HG03439 (cell line): Measurements from ENCODE around the gene SH3RF3.

Experiments used
- ATAC-seq: cut with Tn5 transposase; IDR thresholded peaks from one replicate; pipeline ENCODE4 v1.9.1; 2021; ENCODE audit warnings: mild to moderate bottlenecking, moderate library complexity; ENCODE audit not compliant: unreplicated experiment

Gene SH3RF3

DNA sequence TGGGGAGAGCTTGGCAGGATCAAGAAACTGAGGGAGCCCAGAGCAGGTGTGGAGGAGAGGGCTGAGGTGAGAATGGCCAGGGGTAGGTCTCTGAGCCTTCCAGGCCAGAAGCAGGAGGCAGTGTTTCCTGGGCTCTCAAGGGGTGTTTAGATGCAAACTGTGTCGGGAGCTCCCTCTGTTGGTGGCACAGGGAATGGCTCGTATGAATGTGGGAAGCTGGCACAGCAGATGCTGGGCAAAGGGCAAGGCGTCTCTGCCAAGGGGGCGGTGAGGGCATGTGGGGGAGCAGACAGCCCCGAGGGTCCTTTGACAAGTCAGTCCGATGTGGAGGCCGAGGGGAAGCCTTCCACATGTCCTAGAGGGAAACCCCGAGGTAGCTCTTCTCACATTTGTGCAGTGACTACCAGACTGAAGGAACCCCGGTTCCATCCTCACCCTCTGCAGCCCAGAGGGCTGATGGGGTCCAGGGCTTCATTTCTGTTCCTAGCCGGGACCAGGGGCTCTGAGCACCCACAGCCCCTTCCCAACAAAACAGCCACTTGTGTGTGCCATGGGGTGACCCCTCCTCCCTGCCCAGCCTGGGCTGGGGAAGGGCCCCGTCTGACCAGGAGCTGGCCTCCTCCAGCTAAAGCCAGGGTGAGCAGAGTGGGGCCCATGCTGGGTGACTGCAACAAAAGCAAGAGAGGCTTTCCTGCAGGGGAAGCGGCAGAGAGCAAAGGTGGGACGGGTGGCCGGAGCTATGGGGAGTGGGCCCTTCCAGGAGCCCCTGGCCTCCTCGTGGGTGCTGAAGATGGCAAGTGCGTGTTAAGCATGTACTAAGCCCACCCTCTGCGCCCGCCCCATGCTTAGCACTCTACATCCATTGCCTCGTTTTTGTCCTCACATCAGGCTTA lies 381.4 kb downstream of the SH3RF3 start:
- ATAC-seq = no peak

GRCh38 chr2:109511168-109511567 lies 382.2 kb downstream of the SH3RF3 start:
- no peak for ATAC-seq

- ATAC-seq = no peak
Measured at GRCh38 chr2:109512076-109512475, 383.1 kb downstream of the SH3RF3 start.

DNA sequence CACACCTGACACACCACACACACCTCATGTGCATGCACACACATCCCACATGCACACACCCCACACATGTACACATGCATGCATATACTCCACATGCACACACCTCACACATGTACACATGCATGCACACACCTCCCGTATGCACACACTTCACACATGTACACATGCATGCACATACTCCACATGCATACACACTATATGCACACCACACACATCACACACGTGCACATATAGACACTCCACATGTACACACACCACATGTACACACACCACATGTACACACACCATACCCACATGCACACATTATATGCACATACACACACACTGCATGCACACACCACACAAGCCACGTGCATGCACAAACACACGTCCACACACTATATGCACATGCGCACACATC lies 384.2 kb downstream of the SH3RF3 start:
- no peak for ATAC-seq

- peak; percentile 65 for ATAC-seq
Measured at GRCh38 chr2:109513749-109514588, 385.0 kb downstream of the SH3RF3 start.

GRCh38 chr2:109514857-109515256 lies 385.9 kb downstream of the SH3RF3 start:
- ATAC-seq = no peak

GRCh38 chr2:109516445-109517117 lies 387.6 kb downstream of the SH3RF3 start:
- no peak for ATAC-seq

- no peak for ATAC-seq
Measured at GRCh38 chr2:109517118-109517889, 388.3 kb downstream of the SH3RF3 start.

DNA sequence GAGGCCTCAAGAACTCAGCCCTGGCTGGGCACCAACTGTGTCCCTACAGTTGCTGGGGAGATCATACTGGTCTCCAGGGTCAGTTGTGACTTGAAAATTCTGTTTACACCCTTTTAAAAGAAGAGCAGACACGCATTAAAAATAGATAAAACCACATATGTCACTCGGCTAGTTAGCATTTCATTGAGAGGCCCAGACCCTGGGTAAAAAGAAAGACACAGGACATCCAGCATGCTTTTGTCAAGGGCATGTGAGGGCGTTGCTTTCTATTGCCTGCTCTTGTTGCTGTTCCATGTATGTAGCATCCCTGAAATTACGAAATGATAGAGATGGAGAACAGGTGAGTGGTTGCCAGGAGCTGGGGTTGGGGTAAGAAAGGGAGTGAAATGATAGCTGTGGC lies 390.5 kb downstream of the SH3RF3 start:
- ATAC-seq = no peak

GRCh38 chr2:109521233-109522062 lies 392.4 kb downstream of the SH3RF3 start:
- ATAC-seq = no peak

DNA sequence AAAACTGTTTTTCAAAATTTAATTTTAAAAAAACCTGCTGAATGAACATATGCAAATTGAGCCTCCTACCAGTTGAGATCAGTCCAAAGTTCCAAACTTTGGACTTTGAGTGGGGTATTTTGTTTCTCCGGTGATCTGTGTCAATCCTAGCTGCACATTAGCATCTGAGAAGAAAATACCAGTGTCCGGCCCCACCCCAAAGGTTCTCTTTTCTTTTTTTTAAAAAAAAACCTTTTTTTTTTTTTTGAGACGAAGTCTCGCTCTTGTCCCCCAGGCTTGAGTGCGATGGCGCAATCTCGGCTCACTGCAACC lies 393.0 kb downstream of the SH3RF3 start:
- no peak for ATAC-seq

- ATAC-seq = no peak
Measured at GRCh38 chr2:109523121-109523520, 394.1 kb downstream of the SH3RF3 start.

DNA sequence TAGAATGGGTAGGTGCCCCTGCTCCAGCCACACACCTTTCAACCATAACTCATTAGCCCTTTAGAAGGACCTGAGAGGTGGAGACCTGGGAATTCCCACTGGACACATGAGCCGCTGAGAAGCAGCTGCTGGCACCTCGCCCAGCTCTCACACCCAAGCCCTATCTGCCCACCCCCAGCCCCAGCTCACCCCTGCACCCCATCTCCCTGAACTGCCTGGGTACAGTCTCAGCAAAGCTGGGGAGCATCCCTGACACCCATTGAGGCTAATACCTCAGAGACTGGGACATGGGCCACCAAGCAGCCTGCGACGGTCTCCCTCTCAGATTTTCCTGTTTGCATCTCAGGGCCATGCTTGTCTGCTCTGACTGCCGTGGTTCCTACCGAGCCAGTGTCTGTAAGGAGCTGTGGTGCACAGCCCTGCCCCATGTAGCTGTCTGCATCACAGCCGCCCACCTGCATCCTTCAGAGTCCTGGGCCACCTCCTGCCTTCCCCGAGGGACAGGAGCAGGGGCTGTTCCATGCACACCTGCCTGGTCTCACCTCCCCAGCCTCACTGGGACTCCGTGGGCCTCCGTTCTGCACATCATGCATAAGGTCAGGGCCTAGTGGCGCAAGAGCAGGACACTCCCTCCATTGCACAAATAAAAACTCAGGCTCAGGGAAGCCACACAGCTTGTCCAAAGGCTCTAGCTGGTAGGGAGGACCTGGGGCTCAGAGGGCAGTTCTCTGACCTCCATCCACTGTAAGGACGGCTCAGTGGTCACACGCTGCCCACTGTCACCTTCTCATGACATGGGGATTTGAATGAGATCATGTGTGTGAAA lies 394.7 kb downstream of the SH3RF3 start:
- ATAC-seq = no peak

DNA sequence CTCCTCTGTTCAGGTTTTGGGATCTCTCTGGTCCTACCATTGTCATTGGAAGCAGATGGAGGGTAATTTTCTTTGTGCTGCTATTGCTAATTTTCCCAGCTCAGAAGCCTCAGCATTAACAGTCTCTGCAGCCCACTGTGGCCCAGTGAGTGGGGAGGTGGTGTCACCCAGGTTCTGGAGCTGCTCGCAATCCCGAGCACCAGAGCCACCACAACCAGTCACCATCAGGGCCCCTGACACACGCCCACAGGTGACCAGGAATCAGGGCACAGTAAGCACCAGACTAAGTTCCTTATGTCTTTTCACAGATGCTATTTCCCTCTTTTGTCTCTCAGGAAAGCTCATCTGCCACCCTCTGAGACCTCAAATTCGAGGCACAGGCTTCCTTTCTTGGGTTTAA lies 396.8 kb downstream of the SH3RF3 start:
- ATAC-seq = no peak

DNA sequence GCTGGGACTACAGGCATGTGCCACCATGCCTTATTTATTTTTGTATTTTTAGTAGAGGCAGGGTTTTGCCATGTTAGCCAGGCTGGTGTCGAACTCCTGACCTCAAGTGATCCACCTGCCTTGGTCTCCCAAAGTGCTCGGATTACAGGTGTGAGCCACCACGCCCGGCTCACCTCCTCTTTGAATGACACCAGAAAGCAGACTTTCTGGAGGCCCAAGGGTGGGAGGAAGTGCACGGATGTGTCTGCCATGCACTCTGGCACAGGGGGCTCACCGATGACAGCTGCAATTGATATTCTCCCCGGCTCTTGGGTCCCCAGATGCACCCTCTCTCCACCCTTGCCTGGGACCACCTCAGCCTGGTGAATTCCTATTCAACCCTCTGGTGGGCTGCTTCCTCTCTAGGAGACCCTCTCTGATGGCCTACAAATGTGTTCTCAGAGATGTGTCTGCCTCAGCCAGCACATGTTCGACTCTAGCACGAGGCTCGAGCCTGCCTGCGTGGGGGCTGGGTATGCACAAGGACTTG lies 397.5 kb downstream of the SH3RF3 start:
- ATAC-seq = no peak

DNA sequence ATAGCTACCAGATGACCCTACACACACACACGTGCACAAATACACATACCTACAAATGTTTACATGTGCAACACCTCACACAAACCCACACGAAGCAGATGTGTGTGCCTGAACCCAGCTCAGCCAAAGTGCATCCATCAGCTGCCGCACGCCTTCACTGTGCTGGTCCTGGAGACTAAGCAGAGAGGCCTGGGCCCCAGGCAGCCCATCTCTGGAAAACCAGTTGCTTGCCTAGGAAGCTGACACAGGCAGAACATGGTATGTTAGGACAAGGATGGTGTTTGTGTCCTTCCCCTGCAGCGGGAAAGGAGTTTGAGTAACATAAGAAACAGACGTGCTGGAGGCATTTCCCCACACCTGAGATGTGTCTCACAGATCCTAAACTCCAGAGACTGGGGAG lies 398.1 kb downstream of the SH3RF3 start:
- no peak for ATAC-seq

GRCh38 chr2:109527846-109528705 lies 399.1 kb downstream of the SH3RF3 start:
- ATAC-seq = no peak
